Stimulated activated CD8-positive, alpha-beta memory T cell treated with anti-CD3 and anti-CD28 coated beads, Interleukin-7, amount 100 ng/mL, for 1 hour (primary cell): Measurements from ENCODE around the gene BRINP3.
"Not testable (repeated sequence)": the region's sequence is repeated elsewhere in the genome, so short reads cannot be mapped to it uniquely, and the experiment has no call there.

Experiments
- DNase-seq, 2 donors: peaks; one replicate each; pipeline ENCODE4 v3.0.0-alpha.2; 2020; ENCODE audit warnings: low read depth in 2 of 2

The BRINP3 gene

GRCh38 chr1:190179817-190180216 is 297.8 kb downstream of the BRINP3 start:
- no peak for DNase-seq

GRCh38 chr1:190178827-190179226 is 298.8 kb downstream of the BRINP3 start:
- DNase-seq, result no peak

- DNase-seq, result no peak
Measured at GRCh38 chr1:190177555-190177954, 300.1 kb downstream of the BRINP3 start.

GRCh38 chr1:190176776-190177175 is 300.9 kb downstream of the BRINP3 start:
- DNase-seq, result no peak

GRCh38 chr1:190175320-190175719 is 302.3 kb downstream of the BRINP3 start:
- no peak for DNase-seq

- no peak for DNase-seq
Measured at GRCh38 chr1:190172651-190173430, 304.8 kb downstream of the BRINP3 start.

GRCh38 chr1:190170321-190170720 is 307.3 kb downstream of the BRINP3 start:
- no peak for DNase-seq

- DNase-seq, result no peak
Measured at GRCh38 chr1:190169311-190170067, 308.2 kb downstream of the BRINP3 start.

- DNase-seq, result no peak
Measured at GRCh38 chr1:190168893-190169280, 308.8 kb downstream of the BRINP3 start.

GRCh38 chr1:190168116-190168892 is 309.4 kb downstream of the BRINP3 start:
- DNase-seq, result no peak

- DNase-seq, result no peak
Measured at GRCh38 chr1:190159146-190159545, 318.5 kb downstream of the BRINP3 start.

- no peak for DNase-seq
Measured at GRCh38 chr1:190154744-190155143, 322.9 kb downstream of the BRINP3 start.

GRCh38 chr1:190147616-190148015 is 330.0 kb downstream of the BRINP3 start:
- DNase-seq, result no peak

- no peak for DNase-seq
Measured at GRCh38 chr1:190144650-190145049, 333.0 kb downstream of the BRINP3 start.

GRCh38 chr1:190140644-190141043 is 337.0 kb downstream of the BRINP3 start:
- no peak for DNase-seq

- no peak for DNase-seq
Measured at GRCh38 chr1:190138702-190139101, 339.0 kb downstream of the BRINP3 start.

- DNase-seq, result no peak
Measured at GRCh38 chr1:190138266-190138665, 339.4 kb downstream of the BRINP3 start.

GRCh38 chr1:190129366-190129765 is 348.3 kb downstream of the BRINP3 start:
- DNase-seq, result no peak

GRCh38 chr1:190126728-190127127 is 350.9 kb downstream of the BRINP3 start:
- no peak for DNase-seq

GRCh38 chr1:190124068-190124467 is 353.6 kb downstream of the BRINP3 start:
- no peak for DNase-seq

GRCh38 chr1:190120564-190120963 is 357.1 kb downstream of the BRINP3 start:
- DNase-seq, result not testable (repeated sequence)

- DNase-seq, result no peak
Measured at GRCh38 chr1:190119683-190120082, 358.0 kb downstream of the BRINP3 start.
